Measurements from ENCODE around the gene CACNB1. TPM values are rescaled to one million over a fixed set of nuclear protein-coding genes. Genes with fewer than 3 reads are reported as not detected.

Gene CACNB1
- total and polyA plus RNA-seq, 2 of the 13 experiments (the other 11 are each of a cell fraction or from before 2014, with no cell fraction given): 0.75 to 1.5 TPM

DNA sequence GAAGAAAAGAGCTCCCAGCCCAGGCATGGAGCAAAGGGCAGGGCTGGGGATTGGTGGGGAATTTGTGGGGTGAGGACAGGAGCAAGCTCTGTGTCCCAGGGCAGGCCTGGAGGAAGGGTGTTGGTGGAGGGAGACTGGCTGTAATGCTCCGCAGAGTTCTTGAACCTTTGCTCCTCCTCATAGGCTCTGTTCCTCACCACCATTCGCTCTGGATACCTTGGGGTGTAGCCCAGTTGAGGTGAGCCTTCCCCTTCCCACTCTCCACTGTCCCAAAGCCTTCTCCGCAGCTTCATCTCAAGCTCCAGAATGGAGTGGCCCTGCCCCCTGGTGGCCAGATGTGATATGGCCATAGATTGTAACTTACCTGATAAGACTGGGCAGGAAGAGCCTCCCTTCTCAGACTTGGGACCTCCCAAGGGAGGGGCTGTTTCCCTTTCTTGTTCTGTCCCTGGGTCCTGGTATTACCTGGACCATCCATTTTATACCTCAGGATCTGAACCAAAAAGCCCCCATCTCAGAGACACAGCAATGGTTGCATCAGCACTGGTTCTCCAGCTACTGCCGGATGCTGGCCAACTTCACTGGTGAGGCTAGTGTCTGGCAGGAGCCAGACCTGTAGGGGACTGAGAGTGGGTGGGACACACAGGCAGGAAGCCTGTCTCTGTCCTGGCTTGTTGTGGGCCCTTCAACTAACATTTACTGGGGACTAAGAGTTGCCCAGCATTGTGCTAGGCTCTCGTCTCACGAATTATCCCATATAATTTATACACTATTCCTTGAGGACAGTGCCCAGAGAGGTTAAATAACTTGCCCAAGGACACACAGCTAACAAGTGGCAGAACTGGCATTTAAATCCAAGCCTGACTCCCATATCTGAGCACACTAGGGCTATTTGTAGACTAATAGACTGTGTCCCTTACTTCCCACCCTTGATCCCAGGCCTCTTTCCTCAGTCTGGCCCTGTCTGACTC, 47.4 kb upstream of the CACNB1 start (continued):
- TF ChIP-seq FOSL1 (CRISPR knock-in tag; IDR thresholded peaks at IDR 0.05; ENCODE audit: borderline replicate concordance): no peak
- no peak for TF ChIP-seq TAF1 (CRISPR knock-in tag; IDR thresholded peaks at IDR 0.05)
- no peak for TF ChIP-seq ZNF629 (CRISPR knock-in tag; conservative IDR thresholded peaks at IDR 0.05)
- no peak for TF ChIP-seq NFE2L1 (CRISPR knock-in tag; IDR thresholded peaks at IDR 0.05; ENCODE audit: borderline replicate concordance)
- no peak for TF ChIP-seq ZNF326 (CRISPR knock-in tag; IDR thresholded peaks at IDR 0.05; ENCODE audit: borderline replicate concordance)
- no peak for TF ChIP-seq SNAPC2 (CRISPR knock-in tag; IDR thresholded peaks at IDR 0.05)
- TF ChIP-seq SIX1 (CRISPR knock-in tag; IDR thresholded peaks at IDR 0.05; ENCODE audit: borderline replicate concordance): no peak
- no peak for TF ChIP-seq ZSCAN9 (CRISPR knock-in tag; IDR thresholded peaks at IDR 0.05; ENCODE audit: borderline replicate concordance)
- TF ChIP-seq ASH2L (IDR thresholded peaks at IDR 0.05; ENCODE audit: insufficient read length, low read depth, low read length): no peak
- no peak for TF ChIP-seq ZNF460 (CRISPR knock-in tag; IDR thresholded peaks at IDR 0.05; ENCODE audit: borderline replicate concordance)
- no peak for TF ChIP-seq GABPA (IDR thresholded peaks at IDR 0.05; ENCODE audit: low read depth, low read length)
- TF ChIP-seq GABPA (CRISPR knock-in tag; IDR thresholded peaks at IDR 0.05; ENCODE audit: low read depth): no peak
- no peak for TF ChIP-seq ATF7 (IDR thresholded peaks at IDR 0.05)
- TF ChIP-seq ATF7 (CRISPR knock-in tag; IDR thresholded peaks at IDR 0.05): no peak
- TF ChIP-seq, protein P1, sequence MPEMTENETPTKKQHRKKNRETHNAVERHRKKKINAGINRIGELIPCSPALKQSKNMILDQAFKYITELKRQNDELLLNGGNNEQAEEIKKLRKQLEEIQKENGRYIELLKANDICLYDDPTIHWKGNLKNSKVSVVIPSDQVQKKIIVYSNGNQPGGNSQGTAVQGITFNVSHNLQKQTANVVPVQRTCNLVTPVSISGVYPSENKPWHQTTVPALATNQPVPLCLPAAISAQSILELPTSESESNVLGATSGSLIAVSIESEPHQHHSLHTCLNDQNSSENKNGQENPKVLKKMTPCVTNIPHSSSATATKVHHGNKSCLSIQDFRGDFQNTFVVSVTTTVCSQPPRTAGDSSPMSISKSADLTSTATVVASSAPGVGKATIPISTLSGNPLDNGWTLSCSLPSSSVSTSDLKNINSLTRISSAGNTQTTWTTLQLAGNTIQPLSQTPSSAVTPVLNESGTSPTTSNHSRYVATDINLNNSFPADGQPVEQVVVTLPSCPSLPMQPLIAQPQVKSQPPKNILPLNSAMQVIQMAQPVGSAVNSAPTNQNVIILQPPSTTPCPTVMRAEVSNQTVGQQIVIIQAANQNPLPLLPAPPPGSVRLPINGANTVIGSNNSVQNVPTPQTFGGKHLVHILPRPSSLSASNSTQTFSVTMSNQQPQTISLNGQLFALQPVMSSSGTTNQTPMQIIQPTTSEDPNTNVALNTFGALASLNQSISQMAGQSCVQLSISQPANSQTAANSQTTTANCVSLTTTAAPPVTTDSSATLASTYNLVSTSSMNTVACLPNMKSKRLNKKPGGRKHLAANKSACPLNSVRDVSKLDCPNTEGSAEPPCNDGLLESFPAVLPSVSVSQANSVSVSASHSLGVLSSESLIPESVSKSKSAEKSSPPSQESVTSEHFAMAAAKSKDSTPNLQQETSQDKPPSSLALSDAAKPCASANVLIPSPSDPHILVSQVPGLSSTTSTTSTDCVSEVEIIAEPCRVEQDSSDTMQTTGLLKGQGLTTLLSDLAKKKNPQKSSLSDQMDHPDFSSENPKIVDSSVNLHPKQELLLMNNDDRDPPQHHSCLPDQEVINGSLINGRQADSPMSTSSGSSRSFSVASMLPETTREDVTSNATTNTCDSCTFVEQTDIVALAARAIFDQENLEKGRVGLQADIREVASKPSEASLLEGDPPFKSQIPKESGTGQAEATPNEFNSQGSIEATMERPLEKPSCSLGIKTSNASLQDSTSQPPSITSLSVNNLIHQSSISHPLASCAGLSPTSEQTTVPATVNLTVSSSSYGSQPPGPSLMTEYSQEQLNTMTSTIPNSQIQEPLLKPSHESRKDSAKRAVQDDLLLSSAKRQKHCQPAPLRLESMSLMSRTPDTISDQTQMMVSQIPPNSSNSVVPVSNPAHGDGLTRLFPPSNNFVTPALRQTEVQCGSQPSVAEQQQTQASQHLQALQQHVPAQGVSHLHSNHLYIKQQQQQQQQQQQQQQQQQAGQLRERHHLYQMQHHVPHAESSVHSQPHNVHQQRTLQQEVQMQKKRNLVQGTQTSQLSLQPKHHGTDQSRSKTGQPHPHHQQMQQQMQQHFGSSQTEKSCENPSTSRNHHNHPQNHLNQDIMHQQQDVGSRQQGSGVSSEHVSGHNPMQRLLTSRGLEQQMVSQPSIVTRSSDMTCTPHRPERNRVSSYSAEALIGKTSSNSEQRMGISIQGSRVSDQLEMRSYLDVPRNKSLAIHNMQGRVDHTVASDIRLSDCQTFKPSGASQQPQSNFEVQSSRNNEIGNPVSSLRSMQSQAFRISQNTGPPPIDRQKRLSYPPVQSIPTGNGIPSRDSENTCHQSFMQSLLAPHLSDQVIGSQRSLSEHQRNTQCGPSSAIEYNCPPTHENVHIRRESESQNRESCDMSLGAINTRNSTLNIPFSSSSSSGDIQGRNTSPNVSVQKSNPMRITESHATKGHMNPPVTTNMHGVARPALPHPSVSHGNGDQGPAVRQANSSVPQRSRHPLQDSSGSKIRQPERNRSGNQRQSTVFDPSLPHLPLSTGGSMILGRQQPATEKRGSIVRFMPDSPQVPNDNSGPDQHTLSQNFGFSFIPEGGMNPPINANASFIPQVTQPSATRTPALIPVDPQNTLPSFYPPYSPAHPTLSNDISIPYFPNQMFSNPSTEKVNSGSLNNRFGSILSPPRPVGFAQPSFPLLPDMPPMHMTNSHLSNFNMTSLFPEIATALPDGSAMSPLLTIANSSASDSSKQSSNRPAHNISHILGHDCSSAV (CRISPR knock-in tag; IDR thresholded peaks at IDR 0.05; ENCODE audit: borderline replicate concordance): no peak
- TF ChIP-seq ZFP36L2 (CRISPR knock-in tag; IDR thresholded peaks at IDR 0.05): no peak
- TF ChIP-seq TBX2 (CRISPR knock-in tag; IDR thresholded peaks at IDR 0.05; ENCODE audit: borderline replicate concordance): peak; percentile 29; the same call in 1 of the 2 replicates
- TF ChIP-seq HNF4G (IDR thresholded peaks at IDR 0.05; ENCODE audit: borderline replicate concordance, low read depth, low read length): no peak
- TF ChIP-seq HNF4G (CRISPR knock-in tag; IDR thresholded peaks at IDR 0.05; ENCODE audit: borderline replicate concordance, low read depth): no peak
- no peak for TF ChIP-seq ZNF17 (CRISPR knock-in tag; IDR thresholded peaks at IDR 0.05)
- TF ChIP-seq KLF6 (CRISPR knock-in tag; IDR thresholded peaks at IDR 0.05): no peak
- TF ChIP-seq, protein P2, sequence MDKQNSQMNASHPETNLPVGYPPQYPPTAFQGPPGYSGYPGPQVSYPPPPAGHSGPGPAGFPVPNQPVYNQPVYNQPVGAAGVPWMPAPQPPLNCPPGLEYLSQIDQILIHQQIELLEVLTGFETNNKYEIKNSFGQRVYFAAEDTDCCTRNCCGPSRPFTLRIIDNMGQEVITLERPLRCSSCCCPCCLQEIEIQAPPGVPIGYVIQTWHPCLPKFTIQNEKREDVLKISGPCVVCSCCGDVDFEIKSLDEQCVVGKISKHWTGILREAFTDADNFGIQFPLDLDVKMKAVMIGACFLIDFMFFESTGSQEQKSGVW (CRISPR knock-in tag; IDR thresholded peaks at IDR 0.05; ENCODE audit: borderline replicate concordance): no peak
- TF ChIP-seq SMYD3 (CRISPR knock-in tag; IDR thresholded peaks at IDR 0.05): no peak
